Daoy (cell line): ENCODE measurements around the gene GPR142. TPM values are rescaled to one million over a fixed set of nuclear protein-coding genes. Genes with fewer than 3 reads are reported as not detected.

Experiments used
- total RNA-seq: library from RNA; depleted of rRNA; stranded (reverse); fragments of >200 nt; shearing (Covaris generic); gene quantifications from 2 replicates; pipeline ENCODE4 v1.2.3, GENCODE V29; 2014; rRNA removed

The GPR142 gene
- total RNA-seq, 1 experiment from 2014 or later = not detected

Other genes starting within 250 kb of the GPR142 start
- gene RPL38, start 163.8 kb upstream of the GPR142 start, total RNA-seq = 653 and 1,148 TPM in 2 replicates
- 2.9 and 17.6 TPM in 2 replicates for gene TTYH2, start 153.9 kb upstream of the GPR142 start, total RNA-seq
- gene DNAI2, start 93.3 kb upstream of the GPR142 start, total RNA-seq = not detected in 2 replicates
- 0.12 TPM in 1 of 2 replicates, not detected in the other for gene KIF19, start 41.3 kb upstream of the GPR142 start, total RNA-seq
- not detected in 2 replicates for gene BTBD17, start 5.6 kb upstream of the GPR142 start, total RNA-seq
- gene GPRC5C, start 64.6 kb downstream of the GPR142 start, total RNA-seq = 39.3 and 53.5 TPM in 2 replicates
- not detected in 2 replicates for gene CD300A, start 99.1 kb downstream of the GPR142 start, total RNA-seq
- not detected in 2 replicates for gene CD300LB, start 164.0 kb downstream of the GPR142 start, total RNA-seq
- gene CD300C, start 178.6 kb downstream of the GPR142 start, total RNA-seq = 1.2 TPM in 1 of 2 replicates, not detected in the other
- gene CD300H, start 200.0 kb downstream of the GPR142 start, total RNA-seq = not detected in 2 replicates
- gene CD300LD, start 224.8 kb downstream of the GPR142 start, total RNA-seq = not detected in 2 replicates